SKM-1 treated with dmso at 0.1 percent for 144 hours (cell line): Measurements from ENCODE around the gene TWIST2.

Experiments used
- DNase-seq: peaks from one replicate; lab custom pipeline; 2025; ENCODE audit not compliant: unreplicated experiment; lab: John Stamatoyannopoulos, UW

TWIST2 gene

DNA sequence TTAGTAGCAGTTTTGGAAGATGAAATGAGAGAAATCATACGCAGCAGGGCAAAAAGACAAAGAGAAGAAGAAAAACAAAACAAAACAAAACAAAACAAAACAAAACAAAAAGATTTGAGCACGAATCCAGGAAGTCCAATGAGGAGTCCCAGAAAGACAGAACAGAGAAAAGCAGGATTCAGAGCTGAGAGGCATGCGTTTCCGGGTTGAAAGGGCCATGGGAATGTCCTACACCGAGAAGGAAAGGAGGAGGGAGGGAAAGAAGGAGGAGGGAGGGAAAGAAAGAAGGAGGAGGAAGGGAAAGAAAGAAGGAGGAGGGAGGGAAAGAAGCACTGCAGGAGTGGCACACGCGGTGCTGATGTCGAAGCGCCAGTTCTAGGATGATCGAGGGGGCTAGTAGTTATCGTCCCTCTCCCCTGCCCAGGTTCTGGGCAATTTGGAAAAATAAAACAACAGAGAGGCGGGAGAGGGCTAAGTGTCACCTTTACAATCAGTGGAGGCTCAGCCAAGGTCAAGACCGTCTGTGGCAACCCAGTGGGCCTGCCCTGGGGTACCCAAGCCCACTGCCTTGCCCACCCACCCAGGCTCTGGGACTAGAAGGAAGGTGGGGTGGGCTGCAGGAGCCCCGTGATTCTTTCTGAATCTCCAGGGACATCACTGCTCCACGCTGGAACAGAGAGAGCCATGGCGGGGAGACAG lies 68.4 kb downstream of the TWIST2 start:
- no peak for DNase-seq

- DNase-seq, result no peak
These were observed 69.1 kb downstream of the TWIST2 start for GRCh38 chr2:238916875-238917590.

DNA sequence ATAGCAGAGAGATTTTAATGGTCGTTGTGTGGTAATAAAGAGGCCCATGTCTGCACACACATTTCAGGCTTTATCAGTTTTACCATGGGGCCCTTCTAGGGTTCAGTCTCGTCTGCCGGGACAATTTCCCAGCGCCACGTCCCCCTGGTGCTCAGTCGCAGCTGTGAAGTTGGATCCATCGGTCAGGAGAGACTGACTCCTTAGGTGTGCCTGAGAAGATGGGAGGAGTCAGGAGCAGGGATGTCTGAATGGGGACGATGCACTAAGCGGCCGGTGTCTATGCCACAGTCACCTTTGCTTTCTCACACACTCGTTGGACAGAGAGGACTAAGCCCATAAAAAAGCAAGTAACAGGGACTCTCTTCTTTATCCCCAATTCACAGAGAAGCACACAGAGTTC lies 71.4 kb downstream of the TWIST2 start:
- no peak for DNase-seq

DNA sequence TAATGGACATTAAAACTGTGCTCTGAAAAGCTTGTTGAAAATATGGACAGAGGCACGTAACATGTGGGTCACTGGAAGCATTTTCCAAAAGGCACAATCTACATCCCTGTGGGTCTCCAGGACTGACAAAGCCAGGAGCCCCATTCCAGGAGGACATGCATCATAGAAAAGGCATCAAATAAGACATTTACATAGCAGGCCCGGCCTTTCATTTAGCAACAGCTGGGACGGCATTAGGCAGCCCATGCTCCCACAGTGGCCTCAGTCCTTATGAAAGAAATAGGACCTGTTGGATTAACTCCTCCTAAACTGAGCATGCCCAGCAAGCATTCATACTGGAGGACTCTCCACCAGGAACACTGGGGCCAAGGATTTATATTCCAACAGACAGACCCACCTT lies 72.2 kb downstream of the TWIST2 start:
- no peak for DNase-seq

- DNase-seq, result no peak
These were observed 72.7 kb downstream of the TWIST2 start for GRCh38 chr2:238920601-238921001.

- DNase-seq, result no peak
These were observed 73.4 kb downstream of the TWIST2 start for GRCh38 chr2:238921259-238921658.

- no peak for DNase-seq
These were observed 73.9 kb downstream of the TWIST2 start for GRCh38 chr2:238921681-238922319.

DNA sequence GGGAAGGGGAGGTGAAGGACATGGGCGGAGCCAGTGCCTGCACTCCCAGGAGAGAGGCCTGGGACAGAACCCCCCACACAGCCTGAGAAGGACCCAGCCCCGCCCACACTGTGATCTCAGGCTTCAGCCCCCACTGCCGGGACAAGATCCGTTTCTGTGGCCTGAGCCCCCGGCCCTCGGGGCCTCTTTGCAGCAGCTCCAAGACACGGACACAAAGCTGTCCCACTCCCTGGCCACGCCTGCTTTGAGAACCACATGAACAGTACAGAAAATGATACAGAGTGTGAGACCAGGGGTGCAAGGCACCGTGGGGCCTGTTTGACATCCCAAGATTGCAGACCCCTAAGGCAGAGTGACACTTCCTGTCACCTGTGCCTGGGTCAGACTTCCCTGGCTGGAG lies 74.5 kb downstream of the TWIST2 start:
- no peak for DNase-seq

DNA sequence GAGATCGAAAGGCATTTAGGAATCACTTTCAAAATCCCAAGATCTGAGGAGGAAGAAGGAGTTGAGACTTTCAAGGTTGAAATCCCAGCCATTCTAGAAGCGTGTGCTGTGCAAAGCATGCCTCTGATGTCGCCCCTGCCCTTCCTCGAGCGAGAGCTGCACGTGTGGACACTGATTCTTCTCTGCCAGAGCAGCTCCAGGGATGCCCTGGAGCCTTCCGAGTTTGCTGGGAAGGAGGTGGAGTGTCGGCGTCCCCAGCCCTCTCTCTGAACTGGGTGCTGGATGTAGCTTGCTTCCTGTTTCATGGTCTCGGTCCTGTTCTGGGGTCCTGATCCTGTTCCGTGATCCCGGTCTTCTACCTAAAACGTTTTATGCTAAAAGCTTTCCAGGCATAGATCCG lies 76.1 kb downstream of the TWIST2 start:
- no peak for DNase-seq

- DNase-seq, result no peak
These were observed 76.9 kb downstream of the TWIST2 start for GRCh38 chr2:238924796-238925195.

GRCh38 chr2:238925281-238925680 lies 77.4 kb downstream of the TWIST2 start:
- no peak for DNase-seq

DNA sequence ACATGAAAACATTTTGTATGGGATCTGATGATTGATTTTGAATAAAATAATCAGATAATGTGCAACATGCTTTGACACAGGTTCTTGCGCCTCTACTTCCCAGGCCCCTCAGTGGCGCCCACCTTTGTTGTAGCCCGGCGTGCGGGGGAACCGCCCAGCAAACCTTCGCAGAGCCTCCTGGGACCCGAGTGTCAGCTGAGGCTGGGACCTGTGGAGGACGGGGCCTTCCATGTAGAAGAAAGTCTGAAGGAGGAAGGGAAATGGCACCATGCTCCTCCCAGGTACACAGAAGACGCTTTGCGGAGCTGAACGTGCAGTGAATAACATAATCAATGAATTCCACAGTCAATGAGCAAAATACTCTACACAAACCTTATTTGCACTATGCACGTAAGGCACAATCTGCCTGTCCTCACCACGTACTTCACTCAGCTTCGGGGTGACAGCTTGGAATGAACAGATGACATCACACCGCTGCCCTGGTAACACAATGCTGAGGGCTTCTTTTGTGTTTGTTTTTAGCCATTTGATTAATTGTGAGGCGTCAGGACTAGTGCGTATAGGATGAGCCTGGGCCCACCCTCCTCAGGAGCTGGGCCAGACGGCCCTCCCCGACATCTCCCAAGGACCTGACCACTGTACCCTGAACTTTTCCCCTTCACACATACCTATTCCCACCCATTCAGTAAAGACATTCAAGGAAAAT lies 78.1 kb downstream of the TWIST2 start:
- DNase-seq, result no peak

- DNase-seq, result no peak
These were observed 79.1 kb downstream of the TWIST2 start for GRCh38 chr2:238926761-238927611.

- no peak for DNase-seq
These were observed 80.0 kb downstream of the TWIST2 start for GRCh38 chr2:238927746-238928519.

- DNase-seq, result no peak
These were observed 80.8 kb downstream of the TWIST2 start for GRCh38 chr2:238928520-238929241.

GRCh38 chr2:238929242-238930081 lies 81.6 kb downstream of the TWIST2 start:
- DNase-seq, result no peak

DNA sequence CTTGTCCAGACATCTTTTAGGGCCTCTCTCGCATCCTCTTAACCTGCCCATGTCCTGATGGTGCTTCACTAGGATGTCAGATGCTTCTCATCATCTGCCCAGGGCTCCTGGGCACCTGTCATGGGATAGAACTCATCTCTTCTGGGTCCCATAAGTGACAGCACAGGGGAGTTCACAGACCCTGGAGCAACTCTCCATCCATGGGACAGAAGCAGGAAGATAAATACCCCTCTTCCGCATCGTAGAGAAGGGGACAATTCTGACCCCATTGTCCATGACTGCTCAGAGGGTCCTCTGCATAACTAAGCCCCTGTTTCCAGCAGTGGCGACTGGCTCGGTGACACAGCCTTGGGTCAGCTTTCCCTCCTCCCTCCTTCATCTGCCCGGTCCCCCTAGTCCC lies 82.3 kb downstream of the TWIST2 start:
- no peak for DNase-seq
